Measurements from ENCODE around the gene SLC22A31. TPM values are rescaled to one million over a fixed set of nuclear protein-coding genes. Genes with fewer than 3 reads are reported as not detected.
A peak's percentile ranks its signal among the peaks of the same experiment; 100 is the strongest.
"Not testable (repeated sequence)": the region's sequence is repeated elsewhere in the genome, so short reads cannot be mapped to it uniquely, and the experiment has no call there.

Gene SLC22A31
- total RNA-seq, 1 experiment from 2014 or later = 0.47 TPM

- intact Hi-C loops (cut with micrococcal nuclease; ENCODE audit: unreplicated experiment) = loop anchor here (5.0 kb wide), 1 partner anchor 293 kb away; no protein-coding TSS in a partner anchor
- no peak overlapping the region for H3K27ac ChIP-seq (ENCODE audit: low read depth, low read length, poor library complexity, severe bottlenecking)
- ChIA-PET POLR2A (ENCODE audit: low non-redundant PET) (no interaction called here), CTCF (no interaction called here)
- no peak for DNase-seq (ENCODE audit: low spot score)
- no TSS peak for BruUV-seq (replicated peaks)
- H3K4me3 ChIP-seq (ENCODE audit: low read depth, low read length, poor library complexity, severe bottlenecking) = no peak overlapping the region
- H3K4me1 ChIP-seq (ENCODE audit: insufficient read depth, low read length, poor library complexity, severe bottlenecking) = peaks cover 7% of the 10 kb centered on the region
- no peaks in the 10 kb centered on the region for H3K27me3 ChIP-seq (replicated peaks; ENCODE audit: insufficient read depth, low read depth, low read length, poor library complexity)
- no peak for TF ChIP-seq EZH2 (IDR thresholded peaks at IDR 0.05; ENCODE audit: borderline replicate concordance, low read depth, low read length, poor library complexity, severe bottlenecking)
- TF ChIP-seq CTCF (conservative IDR thresholded peaks at IDR 0.05; ENCODE audit: low read depth, low read length) = no peak
- no peaks in the 10 kb centered on the region for H3K36me3 ChIP-seq (ENCODE audit: insufficient read depth, low read length, poor library complexity, severe bottlenecking)
- no peaks in the 10 kb centered on the region for H3K9me3 ChIP-seq (ENCODE audit: low read depth, low read length, poor library complexity, severe bottlenecking)
These were observed 5.7 kb downstream of the SLC22A31 start for GRCh38 chr16:89194340-89195311.

- DNase-seq (ENCODE audit: low spot score) = peak; percentile 36
- no peaks in the 10 kb centered on the region for H3K36me3 ChIP-seq (ENCODE audit: insufficient read depth, low read length, poor library complexity, severe bottlenecking)
- intact Hi-C loops (cut with micrococcal nuclease; ENCODE audit: unreplicated experiment) = loop anchor here (5.0 kb wide), 1 partner anchor 294 kb away; no protein-coding TSS in a partner anchor
- no peaks in the 10 kb centered on the region for H3K27me3 ChIP-seq (replicated peaks; ENCODE audit: insufficient read depth, low read depth, low read length, poor library complexity)
- no peak for TF ChIP-seq CTCF (conservative IDR thresholded peaks at IDR 0.05; ENCODE audit: low read depth, low read length)
- TF ChIP-seq EZH2 (IDR thresholded peaks at IDR 0.05; ENCODE audit: borderline replicate concordance, low read depth, low read length, poor library complexity, severe bottlenecking) = no peak
- CTCF ChIA-PET = no interaction called here
- H3K4me1 ChIP-seq (ENCODE audit: insufficient read depth, low read length, poor library complexity, severe bottlenecking) = peaks cover 7% of the 10 kb centered on the region
- no peak overlapping the region for H3K27ac ChIP-seq (ENCODE audit: low read depth, low read length, poor library complexity, severe bottlenecking)
- H3K4me3 ChIP-seq (ENCODE audit: low read depth, low read length, poor library complexity, severe bottlenecking) = no peak overlapping the region
- POLR2A ChIA-PET (ENCODE audit: low non-redundant PET) = no interaction called here
- no peaks in the 10 kb centered on the region for H3K9me3 ChIP-seq (ENCODE audit: low read depth, low read length, poor library complexity, severe bottlenecking)
- BruUV-seq (replicated peaks) = no TSS peak
These were observed 6.6 kb downstream of the SLC22A31 start for GRCh38 chr16:89193576-89194293.

- Histone ChIP-seq H3K9me3 (ENCODE audit: low read depth, low read length, poor library complexity, severe bottlenecking) (no peaks in the 10 kb centered on the region), H3K27me3 (replicated peaks; ENCODE audit: insufficient read depth, low read depth, low read length, poor library complexity) (no peaks in the 10 kb centered on the region), H3K4me1 (ENCODE audit: insufficient read depth, low read length, poor library complexity, severe bottlenecking) (peaks cover 7% of the 10 kb centered on the region), H3K4me3 (ENCODE audit: low read depth, low read length, poor library complexity, severe bottlenecking) (no peak overlapping the region), H3K36me3 (ENCODE audit: insufficient read depth, low read length, poor library complexity, severe bottlenecking) (no peaks in the 10 kb centered on the region), H3K27ac (ENCODE audit: low read depth, low read length, poor library complexity, severe bottlenecking) (no peak overlapping the region)
- ChIA-PET POLR2A (ENCODE audit: low non-redundant PET) (no interaction called here), CTCF (interaction anchor here (0.6 to 1.1 kb wide), 3 partner anchors 24 to 382 kb away, joined by 3 to 6 read pairs (median 3); no protein-coding TSS in a partner anchor)
- BruUV-seq (replicated peaks) = no TSS peak
- DNase-seq (ENCODE audit: low spot score) = peak; percentile 90
- TF ChIP-seq CTCF (conservative IDR thresholded peaks at IDR 0.05; ENCODE audit: low read depth, low read length) (no peak), EZH2 (IDR thresholded peaks at IDR 0.05; ENCODE audit: borderline replicate concordance, low read depth, low read length, poor library complexity, severe bottlenecking) (no peak)
- intact Hi-C loops (cut with micrococcal nuclease; ENCODE audit: unreplicated experiment) = loop anchor here (5.0 kb wide), 1 partner anchor 294 kb away; no protein-coding TSS in a partner anchor
These were observed 7.3 kb downstream of the SLC22A31 start for GRCh38 chr16:89192956-89193575.

- H3K4me1 ChIP-seq (ENCODE audit: insufficient read depth, low read length, poor library complexity, severe bottlenecking); BruUV-seq (replicated peaks); H3K36me3 ChIP-seq (ENCODE audit: insufficient read depth, low read length, poor library complexity, severe bottlenecking); H3K9me3 ChIP-seq (ENCODE audit: low read depth, low read length, poor library complexity, severe bottlenecking); H3K27me3 ChIP-seq (replicated peaks; ENCODE audit: insufficient read depth, low read depth, low read length, poor library complexity); POLR2A ChIA-PET (ENCODE audit: low non-redundant PET); H3K27ac ChIP-seq (ENCODE audit: low read depth, low read length, poor library complexity, severe bottlenecking): not testable (repeated sequence)
- H3K4me3 ChIP-seq (ENCODE audit: low read depth, low read length, poor library complexity, severe bottlenecking) = peak overlapping the region; percentile 49
- intact Hi-C loops (cut with micrococcal nuclease; ENCODE audit: unreplicated experiment) = loop anchor here (5.0 kb wide), 1 partner anchor 295 kb away; no protein-coding TSS in a partner anchor
- peak; percentile 93 for DNase-seq (ENCODE audit: low spot score)
- CTCF ChIA-PET = interaction anchor here (0.6 to 1.1 kb wide), 4 partner anchors 24 to 406 kb away, joined by 3 to 6 read pairs (median 3); no protein-coding TSS in a partner anchor
These were observed 8.0 kb downstream of the SLC22A31 start for GRCh38 chr16:89192186-89192955.

All from A673 (cell line).